AML-193 (cell line): Measurements from ENCODE around the gene RPTOR.

Experiments
- DNase-seq, 2 experiments: peaks; one replicate each; lab custom pipeline; 2025; lab: John Stamatoyannopoulos, UW

Gene RPTOR

GRCh38 chr17:80847496-80848230 lies 303.0 kb downstream of the RPTOR start:
- no peak for DNase-seq

GRCh38 chr17:80848449-80849102 lies 303.9 kb downstream of the RPTOR start:
- no peak for DNase-seq

- no peak for DNase-seq
Measured at GRCh38 chr17:80849119-80849518, 304.5 kb downstream of the RPTOR start.

- DNase-seq = no peak
Measured at GRCh38 chr17:80850109-80850508, 305.5 kb downstream of the RPTOR start.

GRCh38 chr17:80850817-80851216 lies 306.2 kb downstream of the RPTOR start:
- no peak for DNase-seq

GRCh38 chr17:80851277-80851925 lies 306.8 kb downstream of the RPTOR start:
- no peak for DNase-seq

GRCh38 chr17:80852476-80853015 lies 307.9 kb downstream of the RPTOR start:
- DNase-seq = no peak

GRCh38 chr17:80853076-80853475 lies 308.4 kb downstream of the RPTOR start:
- no peak for DNase-seq

GRCh38 chr17:80854220-80854619 lies 309.6 kb downstream of the RPTOR start:
- no peak for DNase-seq

- DNase-seq = no peak
Measured at GRCh38 chr17:80855196-80855947, 310.7 kb downstream of the RPTOR start.

GRCh38 chr17:80855948-80856862 lies 311.6 kb downstream of the RPTOR start:
- peak; percentile 94 to 95 for DNase-seq

GRCh38 chr17:80856863-80857755 lies 312.5 kb downstream of the RPTOR start:
- no peak for DNase-seq

GRCh38 chr17:80857756-80858171 lies 313.1 kb downstream of the RPTOR start:
- DNase-seq = no peak

GRCh38 chr17:80858301-80859001 lies 313.8 kb downstream of the RPTOR start:
- no peak for DNase-seq

GRCh38 chr17:80859002-80859941 lies 314.6 kb downstream of the RPTOR start:
- no peak for DNase-seq

GRCh38 chr17:80860101-80860671 lies 315.5 kb downstream of the RPTOR start:
- DNase-seq = no peak

- DNase-seq = no peak
Measured at GRCh38 chr17:80860703-80861417, 316.2 kb downstream of the RPTOR start.
